ENCODE data around the gene MGAT4B.

The MGAT4B gene

GRCh38 chr5:179806250-179807048, at the start of gene MGAT4B:
TSS of gene MGAT4B (minus strand) at chr5:179806866. CDS start at chr5:179806583, 283 bp downstream.
- DNase-seq (ENCODE audit: low spot score) = peak; percentile 96
- TF ChIP-seq CTCF (IDR thresholded peaks at IDR 0.05; ENCODE audit: extremely low read depth, insufficient read depth, missing control alignments) = no peak
- in situ Hi-C loops (cut with MboI; ENCODE audit: low pct_unique_long_range_greater_than_20kb, low sequenced_read_pairs, unreplicated experiment) = no loop called here

- in situ Hi-C loops (cut with MboI; ENCODE audit: low pct_unique_long_range_greater_than_20kb, low sequenced_read_pairs, unreplicated experiment) = no loop called here
- no peak for TF ChIP-seq CTCF (IDR thresholded peaks at IDR 0.05; ENCODE audit: extremely low read depth, insufficient read depth, missing control alignments)
- DNase-seq (ENCODE audit: low spot score) = no peak
Observed at GRCh38 chr5:179854356-179854755, 47.7 kb upstream of the MGAT4B start.

- in situ Hi-C loops (cut with MboI; ENCODE audit: low pct_unique_long_range_greater_than_20kb, low sequenced_read_pairs, unreplicated experiment) = no loop called here
- DNase-seq (ENCODE audit: low spot score) = no peak
- no peak for TF ChIP-seq CTCF (IDR thresholded peaks at IDR 0.05; ENCODE audit: extremely low read depth, insufficient read depth, missing control alignments)
Observed at GRCh38 chr5:179852993-179853547, 46.4 kb upstream of the MGAT4B start.

- no peak for TF ChIP-seq CTCF (IDR thresholded peaks at IDR 0.05; ENCODE audit: extremely low read depth, insufficient read depth, missing control alignments)
- in situ Hi-C loops (cut with MboI; ENCODE audit: low pct_unique_long_range_greater_than_20kb, low sequenced_read_pairs, unreplicated experiment) = no loop called here
- DNase-seq (ENCODE audit: low spot score) = no peak
Observed at GRCh38 chr5:179841621-179842020, 35.0 kb upstream of the MGAT4B start.

GRCh38 chr5:179840766-179841165, 34.1 kb upstream of the MGAT4B start:
- no peak for TF ChIP-seq CTCF (IDR thresholded peaks at IDR 0.05; ENCODE audit: extremely low read depth, insufficient read depth, missing control alignments)
- no peak for DNase-seq (ENCODE audit: low spot score)
- in situ Hi-C loops (cut with MboI; ENCODE audit: low pct_unique_long_range_greater_than_20kb, low sequenced_read_pairs, unreplicated experiment) = no loop called here

GRCh38 chr5:179840321-179840720, 33.7 kb upstream of the MGAT4B start:
- DNase-seq (ENCODE audit: low spot score) = no peak
- in situ Hi-C loops (cut with MboI; ENCODE audit: low pct_unique_long_range_greater_than_20kb, low sequenced_read_pairs, unreplicated experiment) = no loop called here

More at GRCh38 chr5:179840321-179840720, 33.7 kb upstream of the MGAT4B start:
- TF ChIP-seq CTCF (IDR thresholded peaks at IDR 0.05; ENCODE audit: extremely low read depth, insufficient read depth, missing control alignments) = no peak

All from GM13977 (cell line).